Caki2 (cell line): Measurements from ENCODE around the gene FAM107B. TPM values are rescaled to one million over a fixed set of nuclear protein-coding genes. Genes with fewer than 3 reads are reported as not detected.

ENCODE experiments used
- DNase-seq: peaks from one replicate; pipeline ENCODE4 v3.0.0-alpha.2; 2015; ENCODE audit warnings: low read depth
- in situ Hi-C: cut with HindIII; loops from 2 replicates; pipeline ENCODE4 v1.10.0; 2016; ENCODE audit warnings: low sequenced_read_pairs, low pct_unique_long_range_greater_than_20kb, mixed read lengths
- total RNA-seq: library from RNA; depleted of rRNA; stranded (reverse); fragments of >200 nt; shearing (Covaris generic); gene quantifications from 2 replicates; pipeline ENCODE4 v1.2.3, GENCODE V29; 2014; ENCODE audit warnings: low replicate concordance

The FAM107B gene
- total RNA-seq, 1 experiment from 2014 or later, result 125 TPM

DNA sequence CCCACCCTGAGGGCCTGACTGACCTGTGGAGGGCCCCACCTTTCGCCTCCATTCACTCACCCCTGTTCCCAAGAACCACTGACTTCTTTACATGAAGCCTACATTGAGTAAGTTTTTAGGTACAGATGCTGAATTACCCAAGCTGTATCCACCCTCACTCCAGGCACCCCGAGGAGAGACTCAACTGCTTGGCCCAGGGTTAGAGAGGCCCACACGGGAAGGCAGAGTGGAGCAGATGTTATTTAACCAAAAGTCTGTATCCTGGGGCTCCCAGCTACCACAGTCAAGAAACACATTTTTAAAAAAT is 230.8 kb downstream of the FAM107B start:
- no peak for DNase-seq
- in situ Hi-C loops, result no loop called here

DNA sequence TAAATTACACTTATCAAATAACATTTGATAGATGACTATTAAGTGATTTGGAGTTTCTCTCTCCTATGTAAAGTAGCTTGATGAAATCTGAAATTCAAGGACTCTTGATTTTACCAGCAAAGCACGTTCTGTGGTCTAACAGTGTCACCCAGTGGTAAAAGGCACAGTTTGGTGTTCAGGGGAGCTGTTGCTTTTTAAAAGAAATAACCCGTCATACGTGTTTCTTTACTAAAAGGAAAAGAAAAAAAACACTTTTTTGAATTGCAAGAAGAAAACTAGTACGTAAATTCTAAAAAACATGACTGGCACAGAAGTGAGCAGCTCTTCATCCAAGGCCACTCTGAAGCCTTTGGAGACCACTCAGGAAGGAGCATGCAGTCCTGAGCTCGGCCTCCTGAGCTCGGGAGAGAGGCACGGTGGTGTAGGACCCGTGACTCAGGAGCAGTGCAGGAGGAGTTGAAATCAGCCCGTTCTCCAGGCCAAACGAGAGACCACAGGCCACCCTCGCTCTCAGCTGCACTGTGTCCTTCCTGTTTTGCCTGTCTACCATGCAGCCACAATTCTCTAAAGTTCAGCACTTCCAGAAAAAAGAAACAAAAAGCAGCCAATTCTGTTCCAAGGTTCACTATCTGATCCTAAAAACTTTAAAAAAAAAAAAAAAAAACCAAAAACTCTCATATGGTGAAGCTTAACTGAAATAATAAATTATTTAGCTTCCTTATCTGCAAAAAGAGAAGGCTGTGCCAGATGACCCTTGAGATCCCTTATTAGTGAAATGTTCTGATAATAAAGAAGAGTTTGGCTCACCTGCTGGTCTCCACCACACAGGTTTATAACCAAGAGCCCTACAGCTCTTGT is 231.4 kb downstream of the FAM107B start:
- no peak for DNase-seq
- in situ Hi-C loops, result no loop called here

DNA sequence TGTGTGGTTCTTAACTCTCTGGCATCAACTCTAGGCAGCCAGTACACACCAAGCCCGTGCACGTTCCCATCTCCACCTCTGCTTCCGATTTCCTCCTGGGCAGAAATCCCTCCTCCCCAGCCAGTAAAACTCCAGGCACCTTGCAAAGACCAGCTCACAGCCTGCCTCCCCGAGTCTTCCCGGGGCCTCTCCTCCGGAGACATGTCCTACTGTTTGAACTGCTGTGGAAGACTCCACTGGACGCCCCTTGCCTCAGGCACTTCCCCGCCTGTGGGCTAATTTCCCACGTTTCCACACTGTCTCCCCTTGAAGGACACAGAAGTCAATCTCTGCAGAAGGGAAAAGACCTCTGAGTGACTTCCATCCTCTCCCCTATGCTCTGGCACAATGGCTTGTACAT is 233.3 kb downstream of the FAM107B start:
- in situ Hi-C loops, result no loop called here
- DNase-seq, result no peak

DNA sequence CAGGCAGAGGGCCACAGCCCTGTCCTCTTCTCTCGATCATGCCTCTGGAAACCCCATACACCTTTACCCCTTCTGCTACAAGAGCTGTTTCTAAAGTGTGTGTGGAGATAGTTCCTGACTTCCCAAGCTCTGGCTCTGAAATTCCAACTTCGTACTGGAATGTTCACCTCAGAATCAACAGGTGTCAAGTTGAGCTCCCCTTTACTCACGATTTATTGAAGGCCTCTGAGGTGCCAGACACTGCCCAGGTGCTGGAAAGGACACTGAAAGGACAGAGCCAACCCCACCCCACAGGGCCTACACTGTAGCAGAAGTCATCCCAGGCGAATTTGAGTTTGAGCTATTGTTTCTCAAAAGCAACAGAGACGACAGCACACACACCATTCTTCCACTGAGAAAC is 234.1 kb downstream of the FAM107B start:
- in situ Hi-C loops, result no loop called here
- DNase-seq, result no peak

DNA sequence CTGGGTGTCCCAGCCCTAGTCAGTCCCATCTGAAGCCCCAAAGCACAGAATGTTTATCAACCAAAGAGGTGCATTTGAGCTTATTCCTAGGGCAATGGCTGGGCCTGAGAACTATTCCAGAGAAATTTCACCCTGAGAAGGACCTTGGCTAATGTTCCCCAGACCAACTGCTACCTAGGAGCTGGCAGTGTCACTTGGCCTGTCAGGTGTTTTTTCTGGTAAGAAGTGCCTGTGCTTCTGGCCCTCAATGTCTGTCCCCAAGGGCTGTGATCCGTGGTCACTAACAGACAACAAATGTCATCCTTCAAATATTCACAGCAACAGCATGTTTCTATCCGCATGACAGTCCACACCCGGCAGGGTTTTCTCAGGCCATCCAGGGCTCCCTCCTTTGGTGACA is 234.6 kb downstream of the FAM107B start:
- in situ Hi-C loops, result no loop called here
- no peak for DNase-seq

DNA sequence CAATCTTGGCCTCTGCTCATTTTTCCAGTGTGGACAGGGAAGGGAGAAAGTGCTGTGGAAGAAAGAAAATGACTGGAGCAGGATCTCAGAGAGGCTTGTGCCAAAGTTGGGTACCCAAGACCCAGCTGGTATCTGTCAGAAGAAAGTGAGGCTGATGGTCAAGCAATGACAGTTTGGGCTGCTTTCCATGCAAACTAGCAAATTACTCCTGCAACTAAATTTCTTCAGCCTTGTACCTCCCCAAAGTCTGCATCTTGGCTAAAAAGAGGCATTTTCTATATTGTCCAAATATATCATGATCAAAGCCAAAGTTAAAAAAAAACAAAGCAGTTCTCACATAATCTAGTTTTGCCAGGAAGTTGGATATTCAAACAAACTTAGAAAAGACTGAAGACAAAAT is 235.5 kb downstream of the FAM107B start:
- DNase-seq, result no peak
- in situ Hi-C loops, result no loop called here

DNA sequence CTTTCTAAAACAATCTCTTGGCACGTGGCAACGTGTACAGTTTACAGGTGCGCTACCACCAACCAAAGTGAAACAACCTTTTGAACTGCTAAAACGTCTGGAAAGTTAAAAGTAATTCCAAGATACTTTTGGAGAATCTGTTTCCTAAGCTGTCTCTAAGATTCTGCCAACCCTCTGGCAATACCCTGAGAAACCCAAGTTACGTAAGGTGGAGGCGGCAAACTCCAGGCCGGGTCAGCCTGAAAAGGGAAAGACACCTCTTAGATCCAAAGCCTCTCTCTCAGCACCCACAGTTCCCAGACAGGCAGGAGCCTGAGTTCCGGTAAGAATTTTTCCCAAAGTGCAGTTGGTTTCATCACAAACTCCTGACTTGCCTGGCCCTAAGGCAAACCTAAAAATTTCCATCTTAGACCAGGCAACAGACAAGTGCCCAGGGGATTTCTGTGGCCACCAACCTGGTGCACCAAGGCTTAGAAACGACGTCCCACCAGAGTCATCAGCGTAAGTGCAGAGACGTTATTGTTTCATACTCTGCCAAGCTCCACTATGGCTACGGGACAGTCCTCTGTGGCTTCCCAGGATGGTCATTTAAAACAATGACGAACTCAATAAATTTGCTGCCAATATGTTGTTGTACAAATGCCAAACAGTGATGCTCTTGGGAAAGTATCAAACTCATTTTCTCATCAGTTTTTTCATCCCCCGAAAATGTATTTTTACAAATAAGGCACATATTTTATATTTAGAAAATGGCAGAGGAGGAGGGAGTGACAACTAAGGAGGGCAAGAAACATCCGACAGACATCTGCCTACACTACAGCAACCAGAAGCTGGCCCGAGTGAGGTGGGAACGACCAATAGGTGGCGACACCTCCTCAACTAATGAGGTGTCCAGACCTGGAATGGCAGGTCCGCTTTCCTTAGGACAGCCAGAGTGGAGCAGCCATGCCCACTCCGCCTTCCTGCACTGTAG is 238.2 kb downstream of the FAM107B start:
- in situ Hi-C loops, result no loop called here
- peak; percentile 33 for DNase-seq

DNA sequence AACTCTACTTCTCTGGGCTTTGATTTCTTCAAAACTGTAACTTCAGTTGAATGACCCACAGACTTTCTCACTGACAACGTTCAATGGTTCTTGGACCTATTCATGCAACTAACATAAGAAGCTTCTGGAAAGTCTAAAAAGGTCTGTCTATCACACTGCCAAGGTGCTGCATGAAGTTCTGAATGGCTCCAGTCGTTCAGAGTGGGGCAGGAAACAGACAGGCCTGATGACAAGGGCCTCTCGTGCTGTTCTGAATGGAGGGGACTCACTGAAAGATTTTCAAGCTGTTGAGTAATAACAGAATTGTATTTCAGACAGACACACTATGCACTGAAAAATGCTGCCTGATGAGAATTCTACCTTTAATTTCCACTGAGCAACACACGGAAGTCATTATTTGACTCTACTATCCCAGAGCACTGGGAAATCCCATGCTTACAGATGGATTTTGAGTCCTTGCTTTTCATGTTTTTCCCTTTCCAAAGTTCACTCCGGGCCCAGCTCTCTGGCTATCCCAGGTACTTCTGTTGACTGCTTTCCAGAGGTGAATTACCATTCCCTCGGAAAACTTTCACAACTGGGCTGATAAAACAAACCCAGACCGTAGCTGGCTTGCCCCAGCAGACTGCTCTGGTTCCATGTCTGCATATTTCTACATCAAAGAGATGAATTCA is 239.1 kb downstream of the FAM107B start:
- in situ Hi-C loops, result no loop called here
- no peak for DNase-seq

- in situ Hi-C loops, result no loop called here
- DNase-seq, result no peak
Measured at GRCh38 chr10:14534152-14534551, 240.5 kb downstream of the FAM107B start.

- in situ Hi-C loops, result no loop called here
- DNase-seq, result no peak
Measured at GRCh38 chr10:14533295-14533694, 241.4 kb downstream of the FAM107B start.

GRCh38 chr10:14532473-14533251 is 242.0 kb downstream of the FAM107B start:
- in situ Hi-C loops, result no loop called here

GRCh38 chr10:14531974-14532373 is 242.7 kb downstream of the FAM107B start:
- in situ Hi-C loops, result no loop called here
- peak; percentile 43 for DNase-seq

More at GRCh38 chr10:14532473-14533251, 242.0 kb downstream of the FAM107B start:
- DNase-seq, result peak; percentile 95

DNA sequence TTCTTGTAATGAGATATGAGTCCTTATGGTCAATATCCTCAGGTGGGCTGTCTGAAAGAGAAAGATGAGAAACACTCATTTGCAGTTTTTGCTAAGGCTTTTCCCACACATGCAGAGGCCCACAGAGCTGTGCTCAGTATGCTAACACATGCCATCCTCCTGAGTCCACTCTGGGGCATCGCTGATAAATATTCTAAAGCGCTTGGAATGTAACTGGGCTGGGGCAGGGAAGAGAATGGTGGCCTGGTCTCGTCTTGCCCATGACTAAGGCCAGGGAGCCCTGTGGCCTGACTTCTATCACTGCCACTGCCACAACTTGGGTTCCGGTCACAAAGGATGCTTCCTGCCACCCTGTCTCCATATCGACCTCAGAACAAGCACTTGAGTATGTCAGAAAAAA is 244.2 kb downstream of the FAM107B start:
- no peak for DNase-seq
- in situ Hi-C loops, result no loop called here

- in situ Hi-C loops, result no loop called here
Measured at GRCh38 chr10:14529351-14529750, 245.3 kb downstream of the FAM107B start.

GRCh38 chr10:14528450-14528849 is 246.2 kb downstream of the FAM107B start:
- in situ Hi-C loops, result no loop called here
- no peak for DNase-seq

More at GRCh38 chr10:14529351-14529750, 245.3 kb downstream of the FAM107B start:
- no peak for DNase-seq

- in situ Hi-C loops, result no loop called here
- DNase-seq, result no peak
Measured at GRCh38 chr10:14527915-14528314, 246.8 kb downstream of the FAM107B start.

GRCh38 chr10:14527134-14527844 is 247.4 kb downstream of the FAM107B start:
- no peak for DNase-seq
- in situ Hi-C loops, result no loop called here
